CD4-positive, alpha-beta T cell (primary cell): ENCODE results near the gene LRRTM4. TPM values are rescaled to one million over a fixed set of nuclear protein-coding genes. Genes with fewer than 3 reads are reported as not detected.

ENCODE experiments used
- ATAC-seq: fragments of 200-7000 bp; cut with Tn5 transposase; one replicate; pipeline ENCODE4 v1.10.0; 2022; ENCODE audit warnings: mild to moderate bottlenecking; ENCODE audit not compliant: poor library complexity
- CTCF ChIA-PET: fragments of 350-600 bp; sonication (Branson Sonifier 250); formaldehyde crosslinking; loops from one replicate; lab custom pipeline; 2021; ENCODE audit warnings: antibody characterized with exemption, inconsistent platforms; lab: Charles Lee
- POLR2A ChIA-PET: fragments of 350-600 bp; sonication (Branson Sonifier 250); formaldehyde crosslinking; loops from one replicate; lab custom pipeline; 2021; ENCODE audit warnings: antibody characterized with exemption, inconsistent platforms; lab: Charles Lee
- DNase-seq, 14 experiments: peaks; one replicate each; pipeline ENCODE4 v3.0.0-alpha.2; 2013 to 2020; ENCODE audit warnings: mixed read lengths in 2 of 14
- H3K27ac ChIP-seq, 2 donors: one replicate each; pipeline versions ENCODE4 v1.5.1 to v1.7.0; 2013; ENCODE audit warnings: low read length in 2 of 2, low read depth in 1 of 2, mild to moderate bottlenecking in 1 of 2
- H3K27me3 ChIP-seq, 2 experiments: 1 replicate in 1 of 2; 2 replicates in 1 of 2; pipeline versions ENCODE4 v1.6.1 to v1.7.0; 2013; ENCODE audit warnings: low read length in 2 of 2, control low read depth in 1 of 2, mild to moderate bottlenecking in 1 of 2, moderate library complexity in 1 of 2; ENCODE audit not compliant: insufficient read depth in 2 of 2, control insufficient read depth in 1 of 2
- H3K36me3 ChIP-seq: one replicate; pipeline ENCODE4 v1.6.1; 2013; ENCODE audit warnings: low read length, control low read depth; ENCODE audit not compliant: insufficient read depth
- H3K4me1 ChIP-seq: one replicate; pipeline ENCODE4 v1.6.1; 2013; ENCODE audit warnings: low read length, control low read depth; ENCODE audit not compliant: insufficient read depth
- H3K4me3 ChIP-seq: one replicate; pipeline ENCODE4 v1.5.1; 2013; ENCODE audit warnings: mild to moderate bottlenecking, low read length, moderate library complexity
- H3K9me3 ChIP-seq, 2 experiments: 1 replicate in 1 of 2; 2 replicates in 1 of 2; pipeline versions ENCODE4 v1.6.1 to v1.7.0; 2013; ENCODE audit warnings: low read length in 2 of 2, mild to moderate bottlenecking in 2 of 2, control low read depth in 1 of 2, moderate library complexity in 1 of 2; ENCODE audit not compliant: control insufficient read depth in 1 of 2, insufficient read depth in 1 of 2
- H3K27ac Mint-ChIP-seq: one replicate; pipeline ENCODE4 v1.8.0; 2020; ENCODE audit warnings: mixed read lengths
- H3K27me3 Mint-ChIP-seq: one replicate; pipeline ENCODE4 v1.8.0; 2021; ENCODE audit warnings: mixed read lengths
- H3K36me3 Mint-ChIP-seq: one replicate; pipeline ENCODE4 v1.8.0; 2021; ENCODE audit warnings: low read depth, mixed read lengths
- H3K4me1 Mint-ChIP-seq: one replicate; pipeline ENCODE4 v1.8.0; 2021; ENCODE audit warnings: low read depth, mixed read lengths
- H3K4me3 Mint-ChIP-seq: one replicate; pipeline ENCODE4 v1.8.0; 2020; ENCODE audit warnings: mild to moderate bottlenecking, mixed read lengths
- H3K9me3 Mint-ChIP-seq: one replicate; pipeline ENCODE4 v1.8.0; 2020; ENCODE audit warnings: mixed read lengths
- CTCF ChIP-seq: fragments of 200-600 bp; IDR thresholded peaks from one replicate; pipeline ENCODE4 v1.8.0; 2022; ENCODE audit warnings: antibody characterized with exemption, mild to moderate bottlenecking
- intact Hi-C, 2 experiments: fragments of 100-400 bp; cut with DNase I in 1 of 2; cut with micrococcal nuclease in 1 of 2; formaldehyde crosslinking; loops; one replicate each; pipeline versions ENCODE4 v1.15.1 to v1.9.0; 2023 to 2025; cut with DNase I, micrococcal nuclease
- total RNA-seq, 174 experiments: library from RNA in 2 of 174; stranded (reverse) in 2 of 174; gene quantifications; one replicate each; pipeline ENCODE4 v1.2.3 and lab custom pipeline; 2021 to 2026

LRRTM4 gene
- total RNA-seq, 2 experiments from 2014 or later = not detected

GRCh38 chr2:77104554-77104953 lies 417.6 kb downstream of the LRRTM4 start:
- Mint-ChIP-seq H3K36me3 (no peaks in the 10 kb centered on the region), H3K27me3 (no peaks in the 10 kb centered on the region), H3K4me1 (no peaks in the 10 kb centered on the region), H3K9me3 (no peaks in the 10 kb centered on the region), H3K27ac (no peak overlapping the region), H3K4me3 (no peak overlapping the region)
- Histone ChIP-seq H3K27me3 (no peaks in the 10 kb centered on the region), H3K9me3 (no peaks in the 10 kb centered on the region), H3K36me3 (no peaks in the 10 kb centered on the region), H3K4me1 (no peaks in the 10 kb centered on the region), H3K27ac (no peak overlapping the region), H3K4me3 (no peak overlapping the region)
- ChIA-PET CTCF (no interaction called here), POLR2A (no interaction called here)
- intact Hi-C loops = no loop called here
- TF ChIP-seq CTCF = no peak
- ATAC-seq = no peak
- DNase-seq = no peak

- H3K36me3 ChIP-seq = no peaks in the 10 kb centered on the region
- no peaks in the 10 kb centered on the region for H3K4me1 Mint-ChIP-seq
- intact Hi-C loops = no loop called here
- no peak overlapping the region for H3K27ac ChIP-seq
- ATAC-seq (no peak), DNase-seq (no peak)
- no peaks in the 10 kb centered on the region for H3K36me3 Mint-ChIP-seq
- no peaks in the 10 kb centered on the region for H3K9me3 ChIP-seq
- no peak overlapping the region for H3K4me3 ChIP-seq
- H3K27me3 Mint-ChIP-seq = no peaks in the 10 kb centered on the region
- CTCF ChIA-PET = no interaction called here
- no peak overlapping the region for H3K4me3 Mint-ChIP-seq
- TF ChIP-seq CTCF = no peak
- no peaks in the 10 kb centered on the region for H3K4me1 ChIP-seq
- no peaks in the 10 kb centered on the region for H3K9me3 Mint-ChIP-seq
- H3K27ac Mint-ChIP-seq = no peak overlapping the region
- POLR2A ChIA-PET = no interaction called here
- no peaks in the 10 kb centered on the region for H3K27me3 ChIP-seq
Measured at GRCh38 chr2:77102927-77103326, 419.2 kb downstream of the LRRTM4 start.

- Mint-ChIP-seq H3K4me3 (no peak overlapping the region), H3K27me3 (no peaks in the 10 kb centered on the region), H3K36me3 (no peaks in the 10 kb centered on the region), H3K4me1 (no peaks in the 10 kb centered on the region), H3K27ac (no peak overlapping the region), H3K9me3 (no peaks in the 10 kb centered on the region)
- Histone ChIP-seq H3K27me3 (no peaks in the 10 kb centered on the region), H3K36me3 (no peaks in the 10 kb centered on the region), H3K4me3 (no peak overlapping the region), H3K27ac (no peak overlapping the region), H3K9me3 (no peaks in the 10 kb centered on the region), H3K4me1 (no peaks in the 10 kb centered on the region)
- ChIA-PET POLR2A (no interaction called here), CTCF (no interaction called here)
- ATAC-seq = no peak
- TF ChIP-seq CTCF = no peak
- no peak for DNase-seq
- intact Hi-C loops = no loop called here
Measured at GRCh38 chr2:77101796-77102452, 420.3 kb downstream of the LRRTM4 start.
